ENCODE measurements around the gene KCNF1.
"Not testable (repeated sequence)": the region's sequence is repeated elsewhere in the genome, so short reads cannot be mapped to it uniquely, and the experiment has no call there.

KCNF1 gene

DNA sequence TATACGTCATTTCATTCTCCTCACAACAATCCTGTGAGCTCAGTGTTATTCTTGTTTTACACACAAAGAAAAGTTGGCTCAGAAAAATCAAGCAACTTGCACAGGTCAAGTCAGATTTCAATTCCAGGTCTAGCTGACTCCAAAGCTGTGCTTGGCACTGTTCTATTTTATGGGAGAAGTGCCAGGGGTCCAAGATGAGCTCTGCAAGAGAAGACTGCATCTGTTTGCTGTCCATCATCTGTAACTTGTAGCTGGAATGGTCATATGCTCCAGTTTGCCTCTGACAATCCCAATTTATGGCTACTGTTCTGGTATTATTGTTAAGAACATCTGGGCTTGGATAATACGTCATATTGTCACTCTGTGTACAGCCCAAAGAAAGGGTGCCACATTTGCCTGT is 28.9 kb downstream of the KCNF1 start:
- no peak for DNase-seq (ENCODE audit: low spot score)

DNA sequence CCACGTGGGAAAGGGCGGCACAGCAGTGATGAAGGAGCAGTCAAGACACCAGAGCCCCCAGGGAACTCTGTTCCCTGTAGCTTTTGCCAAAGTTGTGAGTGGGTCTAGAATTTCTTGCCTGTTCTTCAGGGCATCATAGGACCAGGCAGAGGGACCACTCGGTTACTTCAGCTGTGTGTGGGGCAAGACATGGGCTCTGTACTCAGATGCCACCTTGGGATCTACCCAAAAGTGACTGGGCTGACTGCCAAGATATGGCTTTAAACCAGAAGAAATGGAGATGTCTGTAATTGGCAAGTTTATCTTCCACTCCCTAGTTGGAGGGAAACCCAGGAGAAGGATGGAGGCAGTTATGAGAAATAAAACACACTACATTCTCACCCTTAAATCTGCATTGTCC is 29.6 kb downstream of the KCNF1 start:
- DNase-seq (ENCODE audit: low spot score) = no peak

DNA sequence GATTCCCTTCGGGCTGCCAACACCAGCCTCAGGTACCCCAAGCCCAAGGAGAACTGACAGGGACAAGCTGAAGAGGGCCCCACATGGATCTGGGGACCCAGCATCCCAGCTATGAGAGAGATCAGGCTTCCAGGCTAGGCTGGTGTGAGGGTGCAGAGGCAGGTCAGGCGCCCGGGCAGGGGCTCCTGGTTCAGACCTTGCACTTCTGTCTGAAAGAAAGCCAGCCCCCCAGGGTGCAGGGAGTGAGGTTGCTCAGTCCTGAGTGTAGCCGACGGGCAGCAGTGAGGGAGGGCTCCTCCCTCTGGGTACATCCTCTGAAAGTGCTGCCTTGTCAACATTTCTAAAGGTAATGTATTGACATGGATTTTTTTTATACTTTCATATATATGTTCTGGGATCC is 33.1 kb downstream of the KCNF1 start:
- no peak for DNase-seq (ENCODE audit: low spot score)

DNA sequence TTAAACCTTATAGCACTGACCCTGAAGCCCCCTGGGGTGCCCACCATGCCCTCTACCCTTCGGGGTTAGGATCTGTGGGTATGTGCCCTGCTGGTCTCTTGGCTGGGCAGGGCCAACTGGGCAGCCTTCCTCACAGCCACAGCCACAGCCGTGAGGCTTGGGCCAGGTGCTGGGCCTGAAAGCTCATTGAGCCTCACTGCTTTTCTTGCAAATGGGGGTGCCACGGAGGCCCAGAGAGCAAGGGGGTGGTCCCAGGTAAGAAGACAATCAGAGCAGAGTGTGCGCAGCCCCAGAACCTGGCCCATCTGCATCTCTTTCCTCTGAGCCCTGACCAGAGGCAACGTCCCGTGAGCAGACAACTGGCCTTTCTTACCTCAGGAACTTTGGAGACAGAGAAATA is 34.7 kb downstream of the KCNF1 start:
- no peak for DNase-seq (ENCODE audit: low spot score)

DNA sequence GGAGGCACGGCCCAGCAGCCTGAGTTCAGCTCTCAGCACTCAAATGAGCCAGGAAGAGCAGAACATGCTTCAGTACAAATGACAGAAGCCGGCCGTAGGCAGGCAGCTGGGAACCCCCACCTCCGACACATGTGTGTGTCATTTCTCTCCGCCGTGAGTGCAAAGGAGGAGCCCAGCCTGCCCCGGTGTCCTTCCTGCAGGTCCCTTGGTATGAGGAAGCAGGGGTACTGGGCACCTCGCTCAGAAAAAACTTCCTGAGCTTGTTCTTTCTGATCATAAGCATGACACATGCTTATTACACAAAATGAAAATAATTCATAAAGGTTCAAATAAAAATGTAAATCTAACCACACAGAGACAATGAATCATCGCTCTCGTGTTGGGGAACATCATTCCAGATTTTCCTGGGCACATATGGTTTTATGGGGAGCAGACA is 35.3 kb downstream of the KCNF1 start:
- DNase-seq (ENCODE audit: low spot score) = no peak

DNA sequence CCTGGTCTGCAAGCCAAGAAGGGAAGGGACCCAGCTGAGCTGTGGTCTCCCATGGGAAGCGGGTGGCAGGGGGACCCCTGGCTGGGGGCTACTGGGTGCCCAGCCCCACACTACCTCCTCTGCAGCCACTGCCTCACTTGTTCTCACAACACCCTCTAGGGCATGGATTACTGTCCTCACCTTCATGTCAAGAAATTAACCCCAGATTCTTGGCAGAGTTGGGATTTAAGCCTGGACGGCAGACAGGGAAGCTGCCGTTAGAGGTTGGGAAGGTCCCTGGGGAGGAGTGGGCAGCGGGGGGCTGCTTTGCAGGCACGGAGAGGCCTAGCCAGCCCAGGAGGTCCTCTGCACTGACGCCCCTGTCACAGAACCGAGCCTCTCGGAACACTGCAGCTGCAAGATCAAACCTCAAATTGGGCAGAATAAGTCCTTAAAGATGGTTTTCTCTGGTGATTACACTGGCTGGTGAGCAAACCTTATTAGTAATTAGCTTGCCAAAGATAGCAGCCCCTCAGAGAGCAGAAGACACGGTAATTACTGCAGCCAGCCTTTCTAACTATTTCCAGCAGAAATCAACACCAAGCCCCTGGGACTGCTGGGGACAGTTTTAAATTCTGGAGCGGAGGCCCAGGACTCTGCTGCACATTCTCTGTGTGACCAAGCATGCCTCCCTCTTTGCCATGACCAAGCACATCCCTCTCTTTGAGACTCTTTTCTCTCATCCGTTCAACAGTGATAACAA is 35.9 kb downstream of the KCNF1 start:
- no peak for DNase-seq (ENCODE audit: low spot score)

DNA sequence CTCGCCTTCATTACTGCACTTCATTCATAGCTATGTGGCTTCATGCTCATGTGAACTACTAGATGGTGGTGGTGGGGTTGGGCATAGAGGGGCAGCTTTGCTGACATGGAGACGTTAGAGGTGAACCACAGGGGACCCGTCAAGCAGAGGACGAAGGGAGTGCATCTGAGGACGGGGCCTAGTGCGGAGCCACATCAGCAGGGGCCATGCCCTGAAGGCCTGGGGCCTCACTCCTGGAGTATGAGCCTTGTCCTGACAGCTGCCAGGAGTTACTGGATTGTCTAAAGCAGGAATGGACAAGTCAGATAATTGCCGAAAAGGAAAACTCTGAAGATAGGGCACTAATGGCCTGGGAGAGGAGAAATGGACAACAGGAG is 36.4 kb downstream of the KCNF1 start:
- DNase-seq (ENCODE audit: low spot score) = no peak

DNA sequence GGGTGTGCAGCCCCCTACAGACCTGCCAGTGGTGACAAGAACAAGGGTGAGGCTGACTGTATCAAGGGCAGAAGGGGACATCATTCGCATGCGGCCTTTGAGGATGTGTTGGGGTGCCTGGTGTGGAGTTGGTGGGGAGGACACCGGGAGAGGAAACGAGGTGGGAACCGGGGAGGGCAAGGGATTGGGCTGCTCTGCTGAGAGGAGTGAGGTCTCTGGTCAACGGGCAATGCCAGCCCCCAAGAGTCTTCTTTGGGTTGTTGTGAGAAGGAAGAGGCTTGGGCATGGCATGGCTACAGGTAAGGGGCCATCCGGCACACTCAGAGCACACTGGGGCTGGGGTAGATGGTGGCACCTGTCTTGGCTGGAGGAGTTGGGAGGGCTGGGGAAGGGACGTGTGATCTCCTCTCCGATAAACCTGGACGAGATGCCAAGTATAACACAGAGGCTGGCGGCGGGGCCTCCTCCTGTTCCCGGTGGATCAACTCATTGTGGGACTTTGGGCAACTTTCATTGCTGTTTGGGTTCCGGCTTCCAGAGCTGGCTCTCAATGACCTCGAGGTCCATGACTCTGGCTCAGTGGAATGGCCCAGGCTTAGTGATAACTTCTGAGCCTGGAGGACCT is 37.0 kb downstream of the KCNF1 start:
- DNase-seq (ENCODE audit: low spot score) = no peak

DNA sequence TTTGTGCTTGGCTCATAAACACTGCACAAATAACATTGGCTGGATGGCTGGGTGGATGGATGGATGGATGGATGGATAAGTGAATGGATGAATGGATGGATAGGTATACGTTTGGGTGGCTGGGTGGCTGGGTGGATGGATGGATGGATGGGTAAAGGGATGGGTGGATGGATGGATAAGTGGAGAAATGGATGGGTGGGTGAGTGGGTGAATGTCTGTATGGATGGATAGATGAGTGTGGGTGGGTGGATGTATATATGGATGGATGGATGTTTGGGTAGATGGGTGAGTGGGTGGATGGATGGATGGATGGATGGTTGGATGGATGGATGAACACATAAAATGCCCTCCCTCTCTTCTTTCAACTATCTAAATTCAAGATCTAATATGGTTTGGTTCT is 38.1 kb downstream of the KCNF1 start:
- DNase-seq (ENCODE audit: low spot score) = no peak

DNA sequence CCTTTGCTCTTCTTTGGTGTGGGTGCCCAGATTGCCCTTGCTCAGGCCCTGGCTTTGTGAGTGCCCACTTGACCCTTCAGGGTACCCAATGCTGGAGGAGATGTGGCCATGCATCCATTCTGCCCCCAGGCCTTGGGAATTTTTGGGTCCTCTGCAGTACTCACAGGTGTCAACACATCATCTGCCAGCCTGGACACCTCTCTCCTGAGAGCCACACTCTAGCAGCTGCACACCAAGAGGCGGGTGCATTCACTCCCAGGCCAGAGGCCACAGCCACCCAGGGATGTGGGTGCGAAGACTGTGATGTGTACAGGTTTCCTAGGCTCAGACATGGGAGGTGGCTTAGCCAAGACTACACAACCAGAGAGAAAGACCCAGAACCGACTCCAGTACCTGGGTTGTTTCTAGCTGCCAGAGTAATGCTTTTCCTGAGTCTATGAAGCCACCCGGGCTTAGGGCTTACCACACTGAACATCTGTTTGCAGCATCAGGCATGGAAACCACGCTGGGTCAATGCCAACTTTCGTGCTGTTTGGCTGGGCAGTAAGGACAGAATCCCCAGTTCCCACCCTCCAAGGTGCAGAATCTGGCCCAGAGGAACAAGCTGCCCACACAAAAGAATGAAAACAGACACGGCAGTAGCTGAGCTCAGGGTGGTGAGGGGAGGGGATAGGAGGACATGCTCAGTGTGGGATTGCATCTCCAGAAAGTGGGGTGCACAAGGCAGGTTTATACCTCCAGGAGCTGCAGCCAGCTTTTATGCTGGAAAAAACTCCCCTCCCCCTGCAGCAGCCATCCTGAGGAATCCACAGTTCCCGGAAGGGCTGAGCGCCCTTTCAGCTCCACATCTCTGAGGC is 40.1 kb downstream of the KCNF1 start:
- no peak for DNase-seq (ENCODE audit: low spot score)

DNA sequence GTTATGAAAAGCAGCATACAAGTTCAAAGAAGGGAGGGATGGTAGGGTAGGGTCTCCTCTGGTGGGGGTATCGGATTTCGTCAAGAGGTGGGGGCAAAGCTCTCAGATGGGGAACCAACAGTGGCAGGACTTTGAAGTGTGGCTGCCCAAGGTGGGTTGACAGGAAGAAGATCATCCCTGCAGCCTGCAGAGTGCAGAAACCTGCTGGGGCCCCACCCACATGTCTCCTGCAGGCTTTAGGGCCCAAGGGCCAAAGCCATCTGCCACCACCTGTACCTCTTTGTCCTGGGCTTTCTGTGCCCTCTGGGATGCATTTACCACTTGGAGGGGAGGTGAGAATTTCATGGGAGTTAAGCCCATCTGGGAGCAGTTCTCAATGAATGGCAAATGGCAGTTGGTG is 42.7 kb downstream of the KCNF1 start:
- no peak for DNase-seq (ENCODE audit: low spot score)

DNA sequence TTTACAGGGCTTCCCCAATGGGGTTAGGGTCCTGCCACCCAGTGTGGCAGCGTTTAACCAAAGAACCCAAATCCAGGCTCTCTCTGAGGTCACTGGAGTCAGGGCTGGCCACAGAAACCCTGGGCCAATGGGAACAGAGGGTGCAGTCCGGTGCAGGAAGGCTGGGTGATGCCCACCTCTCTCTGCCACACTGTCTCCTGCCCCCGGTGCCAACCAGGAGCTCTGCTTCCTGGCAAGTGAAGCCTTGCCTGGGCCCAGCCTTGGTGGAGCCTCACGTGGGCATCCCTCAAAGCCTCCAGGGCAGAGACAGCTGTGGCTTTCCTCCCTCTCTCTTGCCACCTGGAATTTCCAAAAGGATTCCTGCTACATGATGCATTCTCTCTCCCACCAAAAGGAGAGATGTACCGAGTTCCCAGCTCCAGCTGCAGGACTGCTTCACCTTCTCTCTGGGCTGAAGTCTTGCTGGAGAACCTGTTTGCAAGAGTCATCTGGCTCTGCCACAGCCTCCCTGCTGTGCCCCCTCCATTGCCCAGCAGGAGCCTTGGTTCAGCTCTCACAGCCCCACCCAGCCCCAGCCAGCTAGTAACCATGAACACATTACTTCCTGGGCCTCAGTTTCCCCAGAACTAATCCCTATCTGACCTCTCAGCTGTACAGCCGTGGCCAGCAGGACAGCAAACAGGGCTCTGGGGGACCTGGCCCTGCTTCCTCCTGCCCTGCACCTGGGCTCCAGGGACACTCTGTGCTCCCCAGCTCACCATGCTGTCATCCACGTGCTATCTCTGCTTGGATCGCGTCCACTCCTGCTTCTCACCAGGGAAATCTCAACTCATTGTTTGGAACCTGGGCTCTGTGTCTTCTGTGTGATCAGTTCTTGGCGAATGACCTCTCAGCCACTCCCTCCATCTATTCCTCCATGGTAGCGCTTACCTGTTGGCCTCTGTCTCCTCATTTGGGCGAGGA is 43.4 kb downstream of the KCNF1 start:
- no peak for DNase-seq (ENCODE audit: low spot score)

DNA sequence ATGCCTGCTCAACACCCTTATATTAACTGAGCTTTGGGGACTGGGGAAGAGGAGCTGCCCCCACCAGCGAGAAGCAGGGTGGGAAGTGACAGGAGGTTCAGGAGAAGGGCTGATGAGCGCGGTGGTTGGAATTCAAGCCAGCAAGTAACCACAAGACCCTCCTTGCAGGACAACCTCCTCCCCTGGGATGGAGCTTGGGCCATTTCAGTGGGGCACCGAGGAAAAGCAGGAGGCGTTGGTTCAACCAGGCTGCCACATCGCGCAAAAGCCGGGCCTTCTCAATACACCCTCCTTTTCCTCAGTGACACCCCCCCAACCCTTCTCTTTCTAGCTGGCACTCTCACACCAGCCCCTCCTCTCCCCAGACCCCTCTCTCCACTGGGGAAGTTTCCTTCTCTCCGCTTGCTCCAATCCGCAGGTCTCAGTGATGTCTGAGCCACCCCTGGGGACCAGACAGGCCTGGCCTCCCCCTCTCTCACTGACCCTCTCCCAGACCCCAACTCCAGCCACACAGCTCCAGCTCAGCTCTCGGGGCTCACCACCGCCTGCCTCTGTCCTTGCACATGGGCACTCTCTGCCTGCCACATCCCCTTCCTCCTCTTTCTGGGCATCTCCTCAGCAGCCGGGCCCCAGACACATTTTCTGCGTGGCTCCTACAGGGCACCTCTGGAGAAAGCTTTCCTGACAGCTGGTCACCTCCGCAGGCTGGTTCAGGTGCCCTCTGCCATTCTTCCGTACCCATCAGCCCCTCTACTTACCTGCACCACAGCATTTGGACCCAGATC is 44.5 kb downstream of the KCNF1 start:
- no peak for DNase-seq (ENCODE audit: low spot score)

DNA sequence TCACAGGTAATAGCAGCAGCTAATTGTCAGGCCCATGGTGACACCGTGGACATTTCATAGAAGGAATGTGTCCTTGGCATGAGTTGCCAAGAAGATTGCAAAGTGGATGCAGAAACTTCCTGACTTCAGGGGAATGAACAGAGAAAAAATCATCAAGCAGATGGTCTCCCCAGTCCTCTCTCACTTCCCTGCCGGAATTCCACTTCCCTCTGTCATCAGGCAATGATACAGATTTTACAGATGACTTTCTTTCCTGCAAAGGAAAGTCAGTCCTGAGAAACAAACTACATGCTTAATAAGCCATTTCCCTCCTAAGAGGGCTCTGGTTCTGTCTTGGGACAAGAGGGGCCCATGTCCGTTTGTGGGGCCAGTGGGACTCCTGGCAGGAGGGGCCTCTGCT is 45.7 kb downstream of the KCNF1 start:
- DNase-seq (ENCODE audit: low spot score) = no peak

DNA sequence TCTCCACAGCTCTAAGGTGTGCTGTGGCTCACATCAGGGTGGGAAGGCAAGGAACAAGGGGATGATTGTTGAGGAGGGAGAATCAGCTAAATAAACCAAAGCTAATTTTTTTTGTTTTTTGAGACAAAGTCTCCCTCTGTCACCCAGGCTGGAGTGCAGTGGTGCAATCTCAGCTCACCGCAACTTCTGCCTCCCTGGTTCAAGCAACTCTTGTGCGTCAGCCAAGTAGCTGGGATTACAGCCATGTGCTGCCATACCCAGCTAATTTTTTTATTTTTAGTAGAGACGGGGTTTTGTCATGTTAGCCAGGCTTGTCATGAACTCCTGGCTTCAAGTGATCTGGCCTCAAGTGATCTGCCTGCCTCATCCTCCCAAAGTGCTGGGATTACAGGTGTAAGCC is 46.7 kb downstream of the KCNF1 start:
- not testable (repeated sequence) for DNase-seq (ENCODE audit: low spot score)

DNA sequence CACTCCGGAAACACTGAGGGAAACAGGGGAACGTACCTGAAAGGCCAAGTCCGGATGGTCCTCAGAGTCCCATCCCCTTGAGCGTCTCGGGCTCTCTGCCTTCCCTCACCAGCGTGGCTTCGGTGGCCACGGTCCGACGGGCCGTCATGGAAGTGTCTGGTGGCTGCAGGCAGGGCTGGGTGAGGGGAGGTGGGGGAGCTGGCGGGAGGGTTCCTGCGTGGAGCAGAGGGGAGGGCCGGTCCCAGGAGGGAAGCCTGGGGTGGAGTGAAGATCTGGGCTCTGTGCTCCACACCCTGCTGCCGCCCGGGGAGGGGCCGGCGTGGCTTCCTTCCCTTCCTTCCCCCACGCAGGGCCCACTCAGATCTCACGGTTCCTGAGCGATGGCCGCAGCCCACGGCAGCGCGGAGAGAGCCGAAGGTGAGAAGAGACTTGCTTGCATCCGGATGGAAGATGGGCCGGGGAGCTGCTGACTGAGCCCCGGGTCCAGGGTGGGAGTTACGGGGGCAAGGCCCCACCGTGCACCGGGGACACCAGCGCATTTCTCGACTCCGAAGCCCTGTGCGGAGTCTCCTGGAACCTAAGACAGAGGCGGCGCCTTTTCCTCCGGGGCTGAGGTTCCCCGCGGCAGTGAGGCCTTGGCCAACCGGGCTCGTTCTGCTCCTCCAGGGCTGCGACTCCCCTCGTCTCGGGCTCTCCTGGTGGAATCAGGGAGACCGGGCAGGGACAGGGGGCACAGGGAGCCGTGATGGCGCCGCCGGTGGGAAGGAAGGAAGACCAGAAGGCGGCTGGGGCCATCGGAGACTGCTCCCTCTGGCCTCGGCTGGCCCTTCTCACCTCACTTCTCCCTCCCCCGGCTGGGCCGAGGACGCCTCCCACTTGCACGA is 49.1 kb downstream of the KCNF1 start:
- DNase-seq (ENCODE audit: low spot score) = no peak

DNA sequence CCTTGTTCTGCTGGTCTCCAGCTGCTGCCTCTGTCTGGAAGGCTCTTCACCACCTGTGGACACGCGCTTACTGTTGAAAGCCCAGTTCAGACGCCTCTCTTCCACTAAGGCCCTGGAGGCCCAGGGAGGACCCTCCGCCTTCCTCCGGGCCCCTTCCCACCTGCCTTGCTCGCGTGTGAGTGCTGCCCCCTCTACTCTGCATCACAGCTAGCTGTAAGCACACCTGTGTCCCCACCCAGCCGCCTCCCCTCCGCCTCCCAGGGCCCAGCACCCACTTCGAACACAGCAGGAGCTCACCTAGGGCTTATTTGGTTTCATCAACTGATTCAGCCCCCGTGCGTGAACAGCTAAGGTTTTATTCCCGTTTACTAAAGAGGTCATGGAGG is 49.7 kb downstream of the KCNF1 start:
- no peak for DNase-seq (ENCODE audit: low spot score)

DNA sequence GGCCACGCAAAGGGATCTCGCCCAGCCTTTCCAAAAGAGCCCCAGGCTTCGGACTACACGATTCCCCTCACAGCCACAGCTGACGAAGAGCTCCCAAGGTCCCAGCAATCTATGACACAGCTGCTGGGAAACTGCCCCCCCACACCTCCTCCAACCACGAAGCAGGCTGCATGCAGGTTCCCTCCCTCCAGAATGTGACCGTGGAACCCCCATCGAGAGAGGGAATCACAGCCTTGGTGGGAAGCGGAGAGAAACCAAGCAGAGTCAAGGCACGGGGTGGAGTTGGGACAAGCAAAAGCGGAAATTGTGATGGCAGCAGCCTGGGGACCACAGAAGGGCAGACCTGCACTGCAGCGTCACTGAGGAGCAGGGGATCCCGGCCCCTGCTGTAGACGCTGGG is 50.3 kb downstream of the KCNF1 start:
- no peak for DNase-seq (ENCODE audit: low spot score)

DNA sequence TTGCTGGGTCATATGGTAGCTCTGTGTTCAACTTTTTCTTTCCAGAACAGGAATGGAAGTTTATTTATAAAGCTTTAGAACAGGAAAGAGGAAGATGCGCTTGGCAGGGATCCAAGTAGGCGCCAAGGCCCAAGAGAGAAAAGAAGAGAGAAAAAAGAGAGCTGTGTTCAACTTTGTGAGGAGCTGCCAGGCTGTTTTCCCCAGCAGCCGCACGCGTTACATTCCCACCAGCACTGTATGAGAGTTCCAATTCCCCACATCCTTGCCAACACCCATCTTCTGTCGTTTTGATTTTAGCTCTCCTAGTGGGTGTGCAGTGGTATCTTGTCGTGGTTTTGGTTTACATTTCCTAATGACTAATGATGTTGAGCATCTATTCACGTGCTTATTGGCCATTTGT is 51.4 kb downstream of the KCNF1 start:
- no peak for DNase-seq (ENCODE audit: low spot score)

Data from hematopoietic multipotent progenitor cell treated with erythropoietin and hydrocortisone succinate and interleukin-3 and kit ligand, for 15 days (in vitro differentiated cells).